HL-60/S4 treated with phorbol 12-myristate 13-acetate at 8.2 ng/mL for 4 days and 3 days (cell line): ENCODE measurements around the gene CEBPA.

ENCODE experiments used
- in situ Hi-C: fragments of 300-500 bp; cut with MboI; formaldehyde crosslinking; loops from 2 replicates; pipeline ENCODE4 v1.15.0; 2022; ENCODE audit warnings: low sequenced_read_pairs

Gene CEBPA

GRCh38 chr19:33252418-33252962 is 49.8 kb downstream of the CEBPA start:
- in situ Hi-C loops: no loop called here

- in situ Hi-C loops: no loop called here
These were observed 50.7 kb downstream of the CEBPA start for GRCh38 chr19:33251526-33252090.

- in situ Hi-C loops: no loop called here
These were observed 51.3 kb downstream of the CEBPA start for GRCh38 chr19:33251076-33251475.

GRCh38 chr19:33250500-33250899 is 51.8 kb downstream of the CEBPA start:
- in situ Hi-C loops: no loop called here
